Neuronal stem cell (in vitro differentiated cells): Measurements from ENCODE around the gene HHIPL1.

Experiments
- DNase-seq: peaks from one replicate; pipeline ENCODE4 v3.0.0-alpha.2; 2013; ENCODE audit warnings: low spot score
- H2AFZ ChIP-seq: one replicate; pipeline ENCODE4 v1.6.1; 2013; ENCODE audit warnings: mild to moderate bottlenecking, low read length, inconsistent platforms
- H2AK5ac ChIP-seq: 2 replicates; pipeline ENCODE4 v1.6.1; 2013; ENCODE audit warnings: low read depth, mild to moderate bottlenecking, inconsistent platforms, low read length, moderate library complexity, mixed read lengths
- H2BK120ac ChIP-seq: 2 replicates; pipeline ENCODE4 v1.6.1; 2013; ENCODE audit warnings: low read depth, mild to moderate bottlenecking, inconsistent platforms, low read length, moderate library complexity, mixed read lengths
- H2BK12ac ChIP-seq: one replicate; pipeline ENCODE4 v1.6.1; 2013; ENCODE audit warnings: low read length, inconsistent platforms
- H2BK15ac ChIP-seq: 2 replicates; pipeline ENCODE4 v1.6.1; 2013; ENCODE audit warnings: mild to moderate bottlenecking, low read length, inconsistent platforms, mixed read lengths
- H2BK5ac ChIP-seq: one replicate; pipeline ENCODE4 v1.6.1; 2013; ENCODE audit warnings: inconsistent platforms, mild to moderate bottlenecking, low read length, moderate library complexity
- H3K14ac ChIP-seq: one replicate; pipeline ENCODE4 v1.6.1; 2013; ENCODE audit warnings: low read length, inconsistent platforms
- H3K18ac ChIP-seq: 2 replicates; pipeline ENCODE4 v1.6.1; 2013; ENCODE audit warnings: low read length, inconsistent platforms
- H3K23ac ChIP-seq: 2 replicates; pipeline ENCODE4 v1.6.1; 2013; ENCODE audit warnings: low read depth, mild to moderate bottlenecking, mixed read lengths, low read length, inconsistent platforms; ENCODE audit not compliant: poor library complexity
- H3K27ac ChIP-seq: replicated peaks from 3 replicates; pipeline ENCODE4 v1.5.1; 2013; ENCODE audit warnings: low read length, inconsistent platforms
- H3K27me3 ChIP-seq, 3 experiments: 2 replicates each; pipeline ENCODE4 v1.6.1; 2013; ENCODE audit warnings: low read length in 3 of 3, mild to moderate bottlenecking in 2 of 3, inconsistent platforms in 1 of 3, low read depth in 1 of 3, mixed read lengths in 1 of 3, moderate library complexity in 1 of 3; ENCODE audit not compliant: control insufficient read depth in 3 of 3, insufficient read depth in 3 of 3
- H3K36me3 ChIP-seq, 2 donors: replicated peaks in 1 of 2; 2 replicates each; pipeline ENCODE4 v1.6.1; 2013; ENCODE audit warnings: low read length in 2 of 2; ENCODE audit not compliant: control insufficient read depth in 2 of 2, insufficient read depth in 2 of 2
- H3K4ac ChIP-seq: 2 replicates; pipeline ENCODE4 v1.6.1; 2013; ENCODE audit warnings: inconsistent platforms, mild to moderate bottlenecking, low read length, moderate library complexity
- H3K4me1 ChIP-seq, 2 donors: 1 replicate in 1 of 2; 2 replicates in 1 of 2; pipeline ENCODE4 v1.6.1; 2013; ENCODE audit warnings: low read length in 2 of 2, low read depth in 1 of 2; ENCODE audit not compliant: control insufficient read depth in 2 of 2, insufficient read depth in 1 of 2
- H3K4me2 ChIP-seq: one replicate; pipeline ENCODE4 v1.6.1; 2013; ENCODE audit warnings: mild to moderate bottlenecking, low read length, inconsistent platforms; ENCODE audit not compliant: insufficient read depth, poor library complexity, severe bottlenecking
- H3K4me3 ChIP-seq, 2 donors: 2 replicates each; pipeline ENCODE4 v1.5.1; 2013; ENCODE audit warnings: low read length in 2 of 2, mild to moderate bottlenecking in 2 of 2, inconsistent platforms in 1 of 2, moderate library complexity in 1 of 2
- H3K79me1 ChIP-seq: one replicate; pipeline ENCODE4 v1.6.1; 2013; ENCODE audit warnings: low read depth, mild to moderate bottlenecking, inconsistent platforms, low read length, moderate library complexity
- H3K9ac ChIP-seq: one replicate; pipeline ENCODE4 v1.6.1; 2013; ENCODE audit warnings: mild to moderate bottlenecking, low read depth, low read length, inconsistent platforms; ENCODE audit not compliant: poor library complexity
- H3K9me3 ChIP-seq, 2 donors: replicated peaks in 1 of 2; 2 replicates each; pipeline versions ENCODE3 to v1.6.1; 2013; ENCODE audit warnings: low read length in 2 of 2, mild to moderate bottlenecking in 2 of 2, inconsistent platforms in 1 of 2, low read depth in 1 of 2, mixed read lengths in 1 of 2, moderate library complexity in 1 of 2; ENCODE audit not compliant: control insufficient read depth in 2 of 2, insufficient read depth in 1 of 2
- H4K8ac ChIP-seq: one replicate; pipeline ENCODE4 v1.6.1; 2013; ENCODE audit warnings: low read depth, mild to moderate bottlenecking, inconsistent platforms, low read length, moderate library complexity
- H4K91ac ChIP-seq: one replicate; pipeline ENCODE4 v1.6.1; 2013; ENCODE audit warnings: low read length, low read depth, mild to moderate bottlenecking, inconsistent platforms; ENCODE audit not compliant: poor library complexity
- WGBS, 2 donors: extraction: QIAGEN DNeasy Blood & Tissue Kit; methylation state at CpG; one replicate each; pipeline ENCODE4 v1.1.7; 2013; ENCODE audit warnings: missing lambda C conversion rate in 2 of 2, mixed read lengths in 1 of 2; ENCODE audit not compliant: insufficient read length in 2 of 2, insufficient replicate concordance in 1 of 2; ENCODE audit errors: extremely low coverage in 2 of 2; 5-methylcytosine and 5-hydroxymethylcytosine counted together

The HHIPL1 gene

GRCh38 chr14:99671235-99672224 lies 26.6 kb downstream of the HHIPL1 start:
- Histone ChIP-seq H3K79me1 (no peaks in the 10 kb centered on the region), H3K4ac (peak overlapping the region; percentile 31), H3K9me3 (peaks cover 0 to 1% of the 10 kb centered on the region in 2 donors), H4K91ac (peak overlapping the region; percentile 79), H3K23ac (no peak overlapping the region), H3K9ac (peak overlapping the region; percentile 68), H2BK120ac (peak overlapping the region; percentile 56), H2BK5ac (peak overlapping the region; percentile 94), H2AFZ (no peak overlapping the region), H3K4me3 (no peak overlapping the region), H3K4me2 (peak overlapping the region; percentile 31), H3K27ac (peak overlapping the region; percentile 94), H3K36me3 (no peaks in the 10 kb centered on the region), H3K27me3 (no peaks in the 10 kb centered on the region), H2BK12ac (peak overlapping the region; percentile 99), H4K8ac (no peak overlapping the region), H3K14ac (peak overlapping the region; percentile 11), H2AK5ac (peak overlapping the region; percentile 95), H3K4me1 (peaks cover 50 to 53% of the 10 kb centered on the region in 2 donors), H3K18ac (peak overlapping the region; percentile 95), H2BK15ac (peak overlapping the region; percentile 87)
- no CpG with 5 or more reads among the region's 20 CpGs for WGBS, 2 donors
- peak; percentile 90 for DNase-seq

GRCh38 chr14:99672506-99673304 lies 27.8 kb downstream of the HHIPL1 start:
- peak overlapping the region; percentile 99 for H2BK12ac ChIP-seq
- WGBS, 2 donors: no CpG with 5 or more reads among the region's 11 CpGs
- H3K36me3 ChIP-seq: no peaks in the 10 kb centered on the region
- H3K18ac ChIP-seq: peak overlapping the region; percentile 95
- H2BK120ac ChIP-seq: peak overlapping the region; percentile 56
- peak overlapping the region; percentile 11 for H3K14ac ChIP-seq
- H4K8ac ChIP-seq: no peak overlapping the region
- H3K79me1 ChIP-seq: no peaks in the 10 kb centered on the region
- no peaks in the 10 kb centered on the region for H3K27me3 ChIP-seq
- H2AK5ac ChIP-seq: peak overlapping the region; percentile 95
- H3K9me3 ChIP-seq: peaks cover 6 to 10% of the 10 kb centered on the region in 2 donors
- H3K27ac ChIP-seq: peak overlapping the region; percentile 94
- peak overlapping the region; percentile 87 for H2BK15ac ChIP-seq
- H4K91ac ChIP-seq: peak overlapping the region; percentile 79
- peaks cover 43 to 48% of the 10 kb centered on the region in 2 donors for H3K4me1 ChIP-seq
- peak overlapping the region; percentile 31 for H3K4ac ChIP-seq
- H2BK5ac ChIP-seq: peak overlapping the region; percentile 94
- H3K9ac ChIP-seq: no peak overlapping the region
- no peak overlapping the region for H3K4me3 ChIP-seq
- no peak overlapping the region for H3K23ac ChIP-seq
- H3K4me2 ChIP-seq: no peak overlapping the region
- no peak overlapping the region for H2AFZ ChIP-seq
- DNase-seq: no peak

- Histone ChIP-seq H3K36me3 (peaks cover 0 to 2% of the 10 kb centered on the region in 2 donors), H4K8ac (no peak overlapping the region), H2BK15ac (peak overlapping the region; percentile 98), H3K4me3 (no peak overlapping the region), H3K9ac (peak overlapping the region; percentile 52), H4K91ac (no peak overlapping the region), H3K79me1 (no peaks in the 10 kb centered on the region), H3K27me3 (no peaks in the 10 kb centered on the region), H3K18ac (peak overlapping the region; percentile 97), H3K23ac (no peak overlapping the region), H2BK5ac (peak overlapping the region; percentile 94), H3K4me2 (no peak overlapping the region), H2AFZ (no peak overlapping the region), H2AK5ac (peak overlapping the region; percentile 98), H3K14ac (peak overlapping the region; percentile 92), H3K4ac (no peak overlapping the region), H3K4me1 (peaks cover 38 to 44% of the 10 kb centered on the region in 2 donors), H2BK120ac (peak overlapping the region; percentile 98), H2BK12ac (peak overlapping the region; percentile 100), H3K9me3 (peaks cover 11 to 17% of the 10 kb centered on the region in 2 donors), H3K27ac (no peak overlapping the region)
- no peak for DNase-seq
- no CpG with 5 or more reads among the region's 8 CpGs for WGBS, 2 donors
Observed at GRCh38 chr14:99673305-99674063, 28.6 kb downstream of the HHIPL1 start.
